H9 (cell line): ENCODE data around the gene ERC2. TPM values are rescaled to one million over a fixed set of nuclear protein-coding genes. Genes with fewer than 3 reads are reported as not detected.

ENCODE experiments used
- DNase-seq: peaks from one replicate; pipeline ENCODE4 v3.0.0-alpha.2; 2017
- H2AFZ ChIP-seq: one replicate; pipeline ENCODE4 v1.6.1; 2013; ENCODE audit warnings: mild to moderate bottlenecking, low read length, control low read depth, moderate library complexity
- H2AK5ac ChIP-seq: 2 replicates; pipeline ENCODE4 v1.6.1; 2013; ENCODE audit warnings: low read length, control low read depth, mixed read lengths; ENCODE audit not compliant: insufficient read length
- H2BK120ac ChIP-seq: one replicate; pipeline ENCODE4 v1.6.1; 2013; ENCODE audit warnings: low read depth, mild to moderate bottlenecking, low read length, control low read depth, inconsistent platforms; ENCODE audit not compliant: poor library complexity, severe bottlenecking
- H2BK12ac ChIP-seq: 2 replicates; pipeline ENCODE4 v1.6.1; 2013; ENCODE audit warnings: low read length, control low read depth, mixed read lengths, low read depth; ENCODE audit not compliant: insufficient read length
- H2BK15ac ChIP-seq: 2 replicates; pipeline ENCODE4 v1.6.1; 2013; ENCODE audit warnings: low read depth, low read length, control low read depth
- H2BK20ac ChIP-seq: one replicate; pipeline ENCODE4 v1.6.1; 2013; ENCODE audit warnings: low read depth, mild to moderate bottlenecking, low read length, control low read depth, inconsistent platforms; ENCODE audit not compliant: poor library complexity, severe bottlenecking
- H2BK5ac ChIP-seq: 2 replicates; pipeline ENCODE4 v1.6.1; 2013; ENCODE audit warnings: low read length, control low read depth, mixed read lengths; ENCODE audit not compliant: insufficient read length
- H3K14ac ChIP-seq: 2 replicates; pipeline ENCODE4 v1.6.1; 2013; ENCODE audit warnings: low read length, control low read depth; ENCODE audit not compliant: insufficient read depth
- H3K18ac ChIP-seq: 2 replicates; pipeline ENCODE4 v1.6.1; 2013; ENCODE audit warnings: low read depth, mild to moderate bottlenecking, mixed read lengths, low read length, control low read depth; ENCODE audit not compliant: insufficient read length
- H3K23ac ChIP-seq: 2 replicates; pipeline ENCODE4 v1.6.1; 2013; ENCODE audit warnings: low read length, control low read depth, mixed read lengths, low read depth; ENCODE audit not compliant: insufficient read length
- H3K23me2 ChIP-seq: 2 replicates; pipeline ENCODE4 v1.6.1; 2013; ENCODE audit warnings: low read depth, mild to moderate bottlenecking, mixed read lengths, low read length, control low read depth; ENCODE audit not compliant: insufficient read length, poor library complexity, severe bottlenecking
- H3K27ac ChIP-seq: 2 replicates; pipeline ENCODE4 v1.5.1; 2013; ENCODE audit warnings: low read length, control low read depth, mixed read lengths, low read depth; ENCODE audit not compliant: insufficient read length
- H3K27me3 ChIP-seq: 2 replicates; pipeline ENCODE4 v1.6.1; 2013; ENCODE audit warnings: low read length, control low read depth, inconsistent platforms; ENCODE audit not compliant: insufficient read depth
- H3K4ac ChIP-seq: 2 replicates; pipeline ENCODE4 v1.6.1; 2013; ENCODE audit warnings: low read depth, mild to moderate bottlenecking, control low read depth, inconsistent platforms, low read length, moderate library complexity
- H3K4me1 ChIP-seq: 2 replicates; pipeline ENCODE4 v1.6.1; 2013; ENCODE audit warnings: low read length, control low read depth, inconsistent platforms; ENCODE audit not compliant: insufficient read depth
- H3K4me2 ChIP-seq: 2 replicates; pipeline ENCODE4 v1.6.1; 2013; ENCODE audit warnings: low read length, control low read depth, mixed read lengths; ENCODE audit not compliant: insufficient read length, insufficient read depth
- H3K56ac ChIP-seq: 2 replicates; pipeline ENCODE4 v1.6.1; 2013; ENCODE audit warnings: low read depth, mild to moderate bottlenecking, mixed read lengths, low read length, control low read depth; ENCODE audit not compliant: insufficient read length
- H3K79me1 ChIP-seq: 2 replicates; pipeline ENCODE4 v1.6.1; 2013; ENCODE audit warnings: low read depth, mild to moderate bottlenecking, moderate library complexity, low read length, control low read depth, inconsistent platforms; ENCODE audit not compliant: insufficient read depth, poor library complexity, severe bottlenecking
- H3K79me2 ChIP-seq: 2 replicates; pipeline ENCODE4 v1.6.1; 2013; ENCODE audit warnings: low read length, control low read depth, inconsistent platforms; ENCODE audit not compliant: insufficient read depth
- H3K9ac ChIP-seq: 2 replicates; pipeline ENCODE4 v1.6.1; 2013; ENCODE audit warnings: low read length, control low read depth, mixed read lengths; ENCODE audit not compliant: insufficient read length; ENCODE audit errors: extremely low read depth
- H3K9me3 ChIP-seq: one replicate; pipeline ENCODE4 v1.6.1; 2013; ENCODE audit warnings: low read depth, low read length, inconsistent platforms; ENCODE audit not compliant: control insufficient read depth
- H3T11ph ChIP-seq: one replicate; pipeline ENCODE4 v1.6.1; 2013; ENCODE audit warnings: mild to moderate bottlenecking, low read length, control low read depth, inconsistent platforms
- H4K20me1 ChIP-seq: one replicate; pipeline ENCODE4 v1.6.1; 2013; ENCODE audit not compliant: control insufficient read depth, insufficient read length, insufficient read depth
- H4K5ac ChIP-seq: 2 replicates; pipeline ENCODE4 v1.6.1; 2013; ENCODE audit warnings: low read depth, mild to moderate bottlenecking, mixed read lengths, low read length, control low read depth; ENCODE audit not compliant: insufficient read length
- H4K8ac ChIP-seq: replicated peaks from 2 replicates; pipeline ENCODE4 v1.6.1; 2013; ENCODE audit warnings: low read length, control low read depth, mixed read lengths, low read depth; ENCODE audit not compliant: insufficient read length
- H4K91ac ChIP-seq: 2 replicates; pipeline ENCODE4 v1.6.1; 2013; ENCODE audit warnings: low read depth, mild to moderate bottlenecking, moderate library complexity, mixed read lengths, low read length, control low read depth; ENCODE audit not compliant: insufficient read length
- H3K27ac Mint-ChIP-seq, 3 experiments: 2 replicates in 2 of 3; 3 replicates in 1 of 3; pipeline ENCODE4 v1.8.0; 2020 to 2021; ENCODE audit warnings: mixed read lengths in 3 of 3, mild to moderate bottlenecking in 1 of 3, moderate library complexity in 1 of 3
- H3K27me3 Mint-ChIP-seq: 2 replicates; pipeline ENCODE4 v1.8.0; 2021; ENCODE audit warnings: low read depth, mild to moderate bottlenecking, moderate library complexity, mixed read lengths
- H3K36me3 Mint-ChIP-seq, 3 experiments: 2 replicates in 2 of 3; 3 replicates in 1 of 3; pipeline ENCODE4 v1.8.0; 2020 to 2021; ENCODE audit warnings: low read depth in 3 of 3, mixed read lengths in 3 of 3; ENCODE audit not compliant: insufficient read depth in 1 of 3
- H3K4me1 Mint-ChIP-seq, 2 experiments: 2 replicates each; pipeline ENCODE4 v1.8.0; 2020; ENCODE audit warnings: mixed read lengths in 2 of 2
- H3K4me3 Mint-ChIP-seq, 2 experiments: 2 replicates in 1 of 2; 3 replicates in 1 of 2; pipeline ENCODE4 v1.8.0; 2020 to 2021; ENCODE audit warnings: mild to moderate bottlenecking in 2 of 2, mixed read lengths in 2 of 2, moderate library complexity in 1 of 2
- H3K9me3 Mint-ChIP-seq, 2 experiments: 2 replicates in 1 of 2; 3 replicates in 1 of 2; pipeline ENCODE4 v1.8.0; 2020; ENCODE audit warnings: mild to moderate bottlenecking in 2 of 2, mixed read lengths in 2 of 2, moderate library complexity in 1 of 2
- WGBS: extraction: QIAGEN DNeasy Blood & Tissue Kit; methylation state at CpG from one replicate; pipeline ENCODE4 v1.1.7; 2013; ENCODE audit warnings: missing lambda C conversion rate, low lambda C conversion rate, mixed read lengths; ENCODE audit not compliant: insufficient read length; ENCODE audit errors: extremely low coverage; 5-methylcytosine and 5-hydroxymethylcytosine counted together
- total RNA-seq: library from RNA; stranded (reverse); gene quantifications from 2 replicates; pipeline ENCODE4 v1.2.1, GENCODE V29; 2021
- TF ChIP-seq, protein P1 (sequence below): fragments of 200-600 bp; sonication (generic); conservative IDR thresholded peaks from 3 replicates; pipeline ENCODE4 v1.8.0; 2021; ENCODE audit warnings: antibody characterized with exemption, mild to moderate bottlenecking

ERC2 gene
- total RNA-seq, 1 experiment from 2014 or later, result 15.4 TPM

DNA sequence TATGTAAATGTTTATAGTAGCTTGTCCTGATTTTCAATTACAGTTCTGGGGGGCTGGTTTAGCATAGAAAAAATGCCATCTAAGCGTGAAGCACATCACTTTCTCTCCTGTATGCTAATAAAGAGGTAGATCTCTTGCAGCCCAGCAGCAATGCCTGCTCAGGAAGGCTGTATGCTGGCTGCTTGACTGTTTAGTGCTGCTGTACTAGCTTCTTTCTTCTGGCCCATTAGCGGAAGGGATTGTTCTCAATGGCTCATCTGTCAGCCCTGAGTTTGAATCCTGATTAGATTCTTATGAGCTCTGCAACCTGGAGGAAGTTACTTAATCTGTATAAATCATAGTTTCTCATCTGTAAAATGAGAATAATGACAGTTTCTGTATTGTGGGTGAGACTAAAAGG is 478.9 kb downstream of the ERC2 start:
- no peak overlapping the region for H2BK15ac ChIP-seq
- H2AFZ ChIP-seq, result no peak overlapping the region
- no peaks in the 10 kb centered on the region for H4K20me1 ChIP-seq
- no peak overlapping the region for H2BK120ac ChIP-seq
- no peak overlapping the region for H3K14ac ChIP-seq
- H3K36me3 Mint-ChIP-seq, result no peaks in the 10 kb centered on the region; a peak in 1 of 7 replicates
- H3K79me1 ChIP-seq, result no peaks in the 10 kb centered on the region
- no peak overlapping the region for H4K5ac ChIP-seq
- no peak for DNase-seq
- H3K23ac ChIP-seq, result no peak overlapping the region
- H3K4me1 ChIP-seq, result no peaks in the 10 kb centered on the region
- H3K27ac Mint-ChIP-seq, result peak overlapping the region in 1 of 3 experiments; percentile 68; a peak in 1 of 7 replicates
- H3K4ac ChIP-seq, result no peak overlapping the region
- H4K8ac ChIP-seq, result no peak overlapping the region
- H3K79me2 ChIP-seq, result no peaks in the 10 kb centered on the region
- H3K4me3 Mint-ChIP-seq, result no peak overlapping the region
- TF ChIP-seq, protein P1, sequence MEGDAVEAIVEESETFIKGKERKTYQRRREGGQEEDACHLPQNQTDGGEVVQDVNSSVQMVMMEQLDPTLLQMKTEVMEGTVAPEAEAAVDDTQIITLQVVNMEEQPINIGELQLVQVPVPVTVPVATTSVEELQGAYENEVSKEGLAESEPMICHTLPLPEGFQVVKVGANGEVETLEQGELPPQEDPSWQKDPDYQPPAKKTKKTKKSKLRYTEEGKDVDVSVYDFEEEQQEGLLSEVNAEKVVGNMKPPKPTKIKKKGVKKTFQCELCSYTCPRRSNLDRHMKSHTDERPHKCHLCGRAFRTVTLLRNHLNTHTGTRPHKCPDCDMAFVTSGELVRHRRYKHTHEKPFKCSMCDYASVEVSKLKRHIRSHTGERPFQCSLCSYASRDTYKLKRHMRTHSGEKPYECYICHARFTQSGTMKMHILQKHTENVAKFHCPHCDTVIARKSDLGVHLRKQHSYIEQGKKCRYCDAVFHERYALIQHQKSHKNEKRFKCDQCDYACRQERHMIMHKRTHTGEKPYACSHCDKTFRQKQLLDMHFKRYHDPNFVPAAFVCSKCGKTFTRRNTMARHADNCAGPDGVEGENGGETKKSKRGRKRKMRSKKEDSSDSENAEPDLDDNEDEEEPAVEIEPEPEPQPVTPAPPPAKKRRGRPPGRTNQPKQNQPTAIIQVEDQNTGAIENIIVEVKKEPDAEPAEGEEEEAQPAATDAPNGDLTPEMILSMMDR, result no peak
- no peak overlapping the region for H3K18ac ChIP-seq
- no peak overlapping the region for H3T11ph ChIP-seq
- no peaks in the 10 kb centered on the region for H3K27me3 Mint-ChIP-seq
- no CpG with 5 or more reads among the region's 2 CpGs for WGBS
- no peaks in the 10 kb centered on the region for H3K23me2 ChIP-seq
- H2BK5ac ChIP-seq, result no peak overlapping the region
- no peak overlapping the region for H3K56ac ChIP-seq
- no peaks in the 10 kb centered on the region for H3K9me3 Mint-ChIP-seq
- no peak overlapping the region for H3K4me2 ChIP-seq
- no peak overlapping the region for H3K9ac ChIP-seq
- no peak overlapping the region for H2BK20ac ChIP-seq
- H2BK12ac ChIP-seq, result no peak overlapping the region
- no peak overlapping the region for H4K91ac ChIP-seq
- H3K4me1 Mint-ChIP-seq, result peaks cover 13 to 28% of the 10 kb centered on the region in 2 experiments
- H3K27me3 ChIP-seq, result no peaks in the 10 kb centered on the region
- H3K27ac ChIP-seq, result no peak overlapping the region
- no peaks in the 10 kb centered on the region for H3K9me3 ChIP-seq
- no peak overlapping the region for H2AK5ac ChIP-seq
